ENCODE data around the gene INO80B.
A peak's percentile ranks its signal among the peaks of the same experiment; 100 is the strongest.
"Not testable (repeated sequence)": the region's sequence is repeated elsewhere in the genome, so short reads cannot be mapped to it uniquely, and the experiment has no call there.

Gene INO80B

DNA sequence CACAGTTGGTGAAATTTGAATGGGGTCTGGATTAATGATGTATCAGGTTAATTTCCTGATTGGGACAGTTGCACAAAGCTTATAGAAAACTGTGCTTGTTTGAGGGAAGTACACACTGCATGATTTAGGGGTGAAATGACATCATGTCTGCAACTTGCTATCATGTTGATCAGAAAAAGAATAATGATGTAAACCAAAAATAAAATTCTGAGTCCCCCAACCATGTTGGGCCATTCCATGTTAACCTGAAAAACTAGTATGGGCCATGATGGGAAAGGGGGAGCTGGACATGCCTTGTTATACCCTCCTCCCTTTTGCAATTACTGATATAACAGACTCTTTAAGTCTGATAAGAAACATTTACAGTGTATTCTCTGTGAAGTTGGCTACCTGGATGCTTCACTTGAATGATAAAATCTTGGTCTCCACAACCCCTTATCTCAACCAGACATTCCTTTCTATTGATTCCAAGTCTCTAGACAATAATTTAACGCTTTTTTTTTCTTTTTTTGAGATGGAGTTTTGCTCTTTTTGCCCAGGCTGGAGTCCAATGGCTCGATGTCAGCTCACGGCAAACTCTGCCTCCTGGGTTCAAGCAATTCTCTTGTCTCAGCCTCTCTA is 4.2 kb upstream of the INO80B start:
- DNase-seq (ENCODE audit: low read depth) = no peak

DNA sequence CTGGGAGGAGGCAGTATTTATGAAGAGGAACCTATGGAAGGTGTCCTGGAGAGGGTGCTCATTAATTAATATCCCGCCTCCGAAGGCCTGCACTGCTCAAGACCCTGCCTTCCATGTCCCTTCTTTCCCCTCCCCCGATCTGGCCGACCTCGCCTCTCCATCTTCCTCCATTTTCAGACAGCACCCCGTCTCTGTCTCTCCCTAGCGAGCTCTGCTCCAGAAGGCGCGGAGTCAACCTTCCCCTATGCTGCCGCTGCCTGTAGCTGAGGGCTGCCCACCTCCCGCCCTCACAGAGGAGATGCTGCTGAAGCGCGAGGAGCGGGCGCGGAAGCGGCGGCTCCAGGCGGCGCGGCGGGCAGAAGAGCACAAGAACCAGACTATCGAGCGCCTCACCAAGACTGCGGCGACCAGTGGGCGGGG is 2.3 kb downstream of the INO80B start:
- DNase-seq (ENCODE audit: low read depth) = no peak

DNA sequence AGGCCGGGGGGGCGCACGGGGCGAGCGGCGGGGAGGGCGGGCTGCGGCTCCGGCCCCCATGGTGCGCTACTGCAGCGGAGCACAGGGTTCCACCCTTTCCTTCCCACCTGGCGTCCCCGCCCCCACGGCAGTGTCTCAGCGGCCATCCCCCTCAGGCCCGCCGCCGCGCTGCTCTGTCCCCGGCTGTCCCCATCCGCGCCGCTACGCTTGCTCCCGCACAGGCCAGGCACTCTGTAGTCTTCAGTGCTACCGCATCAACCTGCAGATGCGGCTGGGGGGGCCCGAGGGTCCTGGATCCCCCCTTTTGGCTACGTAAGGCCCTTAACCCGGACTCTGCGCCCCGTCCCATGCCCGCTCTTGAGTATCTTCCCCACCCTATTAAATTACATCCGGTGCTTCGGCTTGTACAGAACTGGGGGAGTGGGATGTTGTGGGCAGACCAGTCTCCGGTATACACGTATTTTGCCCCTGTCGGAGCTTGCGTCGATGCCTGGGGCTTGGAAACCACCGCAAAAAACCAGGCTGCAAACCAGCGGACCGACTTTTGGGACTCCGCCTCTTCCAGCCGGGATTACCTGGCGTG is 2.8 kb downstream of the INO80B start:
- peak; percentile 66 for DNase-seq (ENCODE audit: low read depth)

DNA sequence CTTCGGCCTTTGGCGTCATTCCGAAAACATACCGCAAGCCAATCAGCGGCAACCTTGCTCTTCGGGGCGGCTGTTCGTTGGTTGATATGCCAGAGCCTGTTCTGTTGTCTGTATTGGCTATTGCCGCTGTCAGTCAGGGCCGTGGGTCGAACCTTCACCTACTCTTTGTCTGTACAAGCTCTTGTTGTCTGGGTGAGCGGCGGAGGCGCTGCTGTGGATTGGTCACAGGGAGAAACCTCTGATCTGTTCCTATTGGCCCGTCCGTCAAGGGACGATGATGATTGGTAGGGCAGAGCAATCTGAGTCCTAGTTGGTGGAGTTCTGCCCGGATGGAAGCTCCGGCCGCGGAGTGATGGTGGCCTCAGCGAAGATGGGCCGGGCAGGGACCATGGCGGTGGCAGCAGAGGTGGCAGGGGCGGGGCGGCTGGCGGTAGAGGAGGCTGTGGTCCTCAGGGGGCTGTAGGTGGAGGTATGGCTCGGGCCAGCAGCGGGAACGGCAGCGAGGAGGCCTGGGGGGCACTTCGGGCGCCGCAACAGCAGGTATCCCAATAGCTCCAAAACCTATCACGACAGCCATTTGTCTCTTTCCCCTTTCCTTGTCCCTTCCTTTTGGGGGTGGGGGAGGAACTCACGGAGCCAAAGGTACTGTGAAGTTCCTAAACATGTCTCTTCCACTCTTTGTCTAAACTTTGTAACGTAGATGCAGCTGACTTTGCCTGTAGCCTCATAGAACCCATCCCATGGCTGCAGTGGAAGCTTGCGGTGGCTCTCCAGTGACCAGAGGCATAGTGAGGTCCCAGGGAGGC is 3.4 kb downstream of the INO80B start, which contains the start of gene WBP1:
Gene WBP1 (plus strand): TSS at position 307 of the 806 bp plus-strand sequence. CDS start 165 bp downstream, at position 472.
- DNase-seq (ENCODE audit: low read depth) = peak; percentile 99

DNA sequence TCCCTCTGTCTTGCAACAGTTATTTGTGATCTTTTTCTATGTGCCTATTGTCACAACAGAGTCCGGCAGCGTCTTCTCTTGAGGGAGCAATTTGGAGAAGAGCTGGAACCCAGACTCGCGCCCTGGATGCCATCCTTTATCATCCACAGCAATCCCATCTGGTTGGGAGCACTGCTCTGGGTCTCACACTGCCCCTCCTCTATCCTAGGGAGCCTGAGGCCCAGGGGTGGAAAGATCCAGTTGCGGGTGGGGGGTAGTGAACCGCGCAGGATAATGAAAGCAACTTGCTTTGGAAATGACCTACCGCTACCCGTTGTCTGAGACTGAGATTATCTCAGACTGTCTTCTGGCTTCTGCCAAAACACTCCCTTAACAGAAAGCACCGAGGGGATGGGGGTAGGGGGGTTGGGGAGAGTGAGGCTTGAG is 4.1 kb downstream of the INO80B start:
- no peak for DNase-seq (ENCODE audit: low read depth)

GRCh38 chr2:74459503-74460118 is 4.7 kb downstream of the INO80B start:
- not testable (repeated sequence) for DNase-seq (ENCODE audit: low read depth)

GRCh38 chr2:74460187-74460586 is 5.3 kb downstream of the INO80B start:
- DNase-seq (ENCODE audit: low read depth) = not testable (repeated sequence)

DNA sequence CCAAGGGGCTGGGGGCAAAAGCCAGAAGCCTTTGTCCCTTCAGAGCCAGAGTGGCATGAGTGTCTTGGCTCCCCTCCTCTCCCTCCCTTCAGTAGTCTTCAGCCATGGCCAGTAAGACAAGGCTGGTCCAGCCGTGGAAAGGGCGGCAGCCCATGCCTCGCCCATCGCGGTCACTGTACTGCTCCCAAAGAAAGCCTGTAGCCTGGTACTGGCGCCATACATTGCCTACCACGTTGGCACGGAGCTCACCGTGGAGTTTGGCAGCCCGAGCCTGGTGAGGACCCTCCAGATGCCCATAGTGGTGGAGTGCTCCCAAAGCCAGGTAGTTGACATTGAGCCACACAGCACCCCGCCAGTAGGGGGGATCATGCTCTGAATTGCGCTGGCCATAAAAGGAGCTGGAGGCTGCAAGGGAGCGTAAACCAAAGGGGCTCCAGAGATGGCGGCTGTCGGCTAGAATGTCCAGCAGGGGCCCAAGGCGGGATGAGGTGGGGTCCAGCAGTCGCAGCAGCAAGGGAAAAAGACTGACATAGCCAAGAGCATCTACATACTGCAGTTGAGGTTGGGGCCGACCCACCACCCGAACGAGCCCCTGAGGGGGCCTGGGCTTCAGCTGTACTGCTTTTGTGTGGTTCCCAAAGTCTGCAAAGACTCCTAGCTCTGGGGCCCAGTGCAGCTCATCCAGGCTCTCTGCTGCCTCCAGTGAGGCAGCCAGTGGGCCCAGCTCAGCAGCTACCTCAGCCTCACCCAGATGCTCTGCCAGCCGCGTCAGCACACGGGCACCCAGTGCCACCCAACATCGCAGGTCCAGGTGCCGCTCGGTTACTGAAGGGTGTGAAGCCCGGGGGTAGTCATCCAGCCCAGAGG is 6.5 kb downstream of the INO80B start:
- DNase-seq (ENCODE audit: low read depth) = no peak

DNA sequence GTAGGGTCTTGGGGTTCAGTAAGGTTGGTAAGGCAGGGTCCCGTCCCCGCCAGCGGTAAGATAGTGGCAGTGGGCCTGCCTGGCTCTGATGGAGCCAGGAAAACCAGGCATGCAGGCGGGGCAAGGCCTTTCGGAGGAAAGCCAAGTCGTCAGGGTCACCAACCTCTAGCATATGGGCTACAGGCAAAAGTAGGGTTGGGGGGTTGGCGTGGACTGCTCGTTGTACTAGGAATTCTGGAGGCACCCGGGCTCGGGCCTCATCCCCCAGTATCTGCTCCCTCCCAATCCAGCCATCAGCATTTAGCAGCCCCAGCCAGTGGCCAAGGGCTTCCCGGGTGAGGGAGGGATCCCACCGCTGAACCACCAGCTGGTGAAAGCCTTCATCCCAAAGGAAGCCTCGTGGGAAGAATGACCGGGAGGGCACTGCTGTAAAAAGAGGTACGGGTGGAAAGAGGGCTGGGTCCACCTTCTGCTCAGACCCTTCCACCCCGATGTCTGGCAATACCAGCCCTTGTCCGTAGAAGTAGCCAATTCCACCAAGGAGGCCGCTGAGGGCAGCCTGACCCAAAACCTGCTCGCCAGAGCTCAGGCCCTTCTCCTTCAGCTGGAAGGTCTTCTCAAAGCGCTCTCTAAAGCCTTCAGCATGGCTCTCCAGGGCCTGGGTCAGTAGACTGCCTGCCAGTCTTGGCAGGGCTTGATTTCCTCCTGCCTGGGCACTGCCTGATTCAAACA is 7.3 kb downstream of the INO80B start:
- DNase-seq (ENCODE audit: low read depth) = no peak

DNA sequence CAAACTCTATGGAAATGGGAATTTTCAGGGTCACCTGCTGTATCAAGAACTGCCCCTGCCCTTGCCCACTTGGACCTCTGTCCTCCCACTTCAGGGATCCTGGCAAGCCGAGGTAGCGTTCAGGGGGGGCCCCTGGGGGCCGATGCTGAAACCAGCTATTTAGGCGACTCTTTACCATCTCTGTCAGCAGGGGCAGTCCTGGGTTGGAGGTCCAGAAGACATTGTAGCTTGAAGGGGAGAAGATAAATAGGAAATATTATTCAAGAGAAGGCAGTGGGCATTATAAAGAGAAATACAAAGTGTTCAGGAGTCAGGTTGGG is 7.9 kb downstream of the INO80B start:
- no peak for DNase-seq (ENCODE audit: low read depth)

GRCh38 chr2:74464406-74464805 is 9.5 kb downstream of the INO80B start:
- DNase-seq (ENCODE audit: low read depth) = no peak

GRCh38 chr2:74470742-74471141 is 15.9 kb downstream of the INO80B start:
- DNase-seq (ENCODE audit: low read depth) = not testable (repeated sequence)

DNA sequence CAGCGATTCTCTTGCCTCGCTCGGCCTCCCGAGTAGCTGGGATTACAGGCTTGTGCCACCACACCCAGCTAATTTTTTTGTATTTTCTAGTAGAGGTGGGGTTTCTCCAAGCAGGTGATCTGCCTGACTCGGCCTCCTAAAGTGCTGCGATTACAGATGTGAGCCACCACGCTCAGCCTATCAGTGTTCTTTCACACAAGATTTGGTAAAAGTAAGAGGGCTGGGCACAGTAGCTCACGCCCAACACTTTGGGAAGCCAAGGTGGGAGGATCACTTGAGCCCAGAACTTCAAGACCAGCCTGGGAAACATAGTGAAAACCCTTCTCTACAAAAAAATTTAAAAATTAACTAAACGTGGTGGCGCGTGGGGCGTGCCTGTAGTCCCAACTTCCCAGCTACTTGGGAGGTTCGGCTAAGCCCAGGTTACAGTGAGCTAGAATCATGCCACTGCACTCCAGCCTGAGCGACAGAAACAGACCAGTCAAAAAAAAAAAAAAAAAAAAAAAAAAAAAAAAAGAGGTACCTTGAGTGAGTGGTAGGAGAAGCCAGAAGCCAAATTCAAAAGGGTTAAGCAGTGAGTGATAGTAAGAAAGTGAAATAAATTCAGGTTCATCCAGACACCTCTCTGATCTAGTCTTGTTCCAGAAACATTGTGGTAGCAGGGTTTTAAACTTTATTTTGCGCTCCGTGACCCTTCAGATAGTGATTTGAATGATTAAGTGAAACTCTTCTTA is 16.6 kb downstream of the INO80B start:
- DNase-seq (ENCODE audit: low read depth) = no peak

GRCh38 chr2:74472086-74472944 is 17.4 kb downstream of the INO80B start, which contains the start of gene MRPL53:
Gene MRPL53 (minus strand): TSS chr2:74472680. CDS start chr2:74472660, 20 bp downstream.
- DNase-seq (ENCODE audit: low read depth) = peak; percentile 96

GRCh38 chr2:74472945-74473258 is 18.0 kb downstream of the INO80B start:
- no peak for DNase-seq (ENCODE audit: low read depth)

DNA sequence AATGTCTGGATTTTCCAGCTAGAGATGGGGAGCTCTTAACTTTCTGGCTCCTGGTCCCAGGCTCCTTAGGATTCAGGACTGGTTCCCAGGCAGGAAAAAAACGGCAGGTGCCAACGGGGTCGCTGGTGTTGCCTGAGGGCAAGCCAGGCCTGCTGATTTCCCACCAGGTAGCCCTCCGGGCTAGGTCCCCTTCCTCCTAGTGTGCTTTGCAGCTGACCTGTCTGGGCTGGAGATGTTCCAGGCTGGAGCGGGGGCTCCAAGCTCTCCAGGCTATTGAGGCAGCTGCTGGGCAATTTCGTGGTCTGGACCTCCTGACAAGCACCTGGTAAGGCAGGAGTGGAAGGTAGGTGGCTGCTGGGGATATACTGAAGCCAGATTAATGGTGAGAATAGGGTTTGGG is 19.6 kb downstream of the INO80B start:
- no peak for DNase-seq (ENCODE audit: low read depth)

DNA sequence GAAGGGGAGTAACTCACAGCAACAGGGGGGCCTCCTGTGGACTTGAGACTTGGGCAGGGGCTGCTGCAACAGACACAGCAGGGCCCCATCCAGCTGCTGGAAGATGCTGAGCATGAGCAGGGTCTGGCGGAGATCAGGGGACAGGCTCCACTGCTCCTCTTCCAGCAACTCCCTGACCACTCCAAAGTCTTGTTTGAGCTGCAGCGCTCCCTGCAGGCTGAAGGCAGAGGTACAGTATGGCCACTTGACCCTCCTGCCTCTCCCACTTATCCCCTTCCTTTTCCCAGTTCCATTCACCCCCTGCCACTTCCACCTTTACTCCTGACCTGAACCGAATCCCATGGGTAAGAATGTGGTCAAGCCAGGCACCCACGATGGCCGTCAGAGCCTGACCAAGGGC is 20.0 kb downstream of the INO80B start:
- no peak for DNase-seq (ENCODE audit: low read depth)

DNA sequence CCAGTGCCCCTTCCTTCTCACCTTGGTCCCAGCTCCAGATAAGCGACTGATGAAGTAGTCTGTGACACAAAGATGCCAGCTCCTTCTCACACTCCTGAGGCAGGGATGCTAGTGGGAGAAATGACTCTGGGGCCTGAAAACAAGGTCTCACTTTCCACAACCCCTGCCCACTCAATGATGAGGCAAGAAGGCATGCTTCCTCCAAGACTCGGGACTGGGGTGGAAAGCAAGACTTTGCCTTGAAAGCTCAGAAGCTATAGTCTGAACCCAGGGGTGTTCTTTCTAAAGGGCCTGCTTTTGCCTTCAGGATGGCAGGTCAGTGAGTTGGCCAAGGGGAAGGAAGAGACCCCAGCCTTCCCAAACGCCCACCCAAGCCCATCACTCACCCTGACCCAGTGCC is 26.5 kb downstream of the INO80B start:
- DNase-seq (ENCODE audit: low read depth) = no peak
